ENCODE results near the gene ADRA2C. TPM values are rescaled to one million over a fixed set of nuclear protein-coding genes. Genes with fewer than 3 reads are reported as not detected.

The ADRA2C gene
- total and polyA plus RNA-seq, 2 experiments from 2014 or later, result 3.0 to 16.6 TPM

DNA sequence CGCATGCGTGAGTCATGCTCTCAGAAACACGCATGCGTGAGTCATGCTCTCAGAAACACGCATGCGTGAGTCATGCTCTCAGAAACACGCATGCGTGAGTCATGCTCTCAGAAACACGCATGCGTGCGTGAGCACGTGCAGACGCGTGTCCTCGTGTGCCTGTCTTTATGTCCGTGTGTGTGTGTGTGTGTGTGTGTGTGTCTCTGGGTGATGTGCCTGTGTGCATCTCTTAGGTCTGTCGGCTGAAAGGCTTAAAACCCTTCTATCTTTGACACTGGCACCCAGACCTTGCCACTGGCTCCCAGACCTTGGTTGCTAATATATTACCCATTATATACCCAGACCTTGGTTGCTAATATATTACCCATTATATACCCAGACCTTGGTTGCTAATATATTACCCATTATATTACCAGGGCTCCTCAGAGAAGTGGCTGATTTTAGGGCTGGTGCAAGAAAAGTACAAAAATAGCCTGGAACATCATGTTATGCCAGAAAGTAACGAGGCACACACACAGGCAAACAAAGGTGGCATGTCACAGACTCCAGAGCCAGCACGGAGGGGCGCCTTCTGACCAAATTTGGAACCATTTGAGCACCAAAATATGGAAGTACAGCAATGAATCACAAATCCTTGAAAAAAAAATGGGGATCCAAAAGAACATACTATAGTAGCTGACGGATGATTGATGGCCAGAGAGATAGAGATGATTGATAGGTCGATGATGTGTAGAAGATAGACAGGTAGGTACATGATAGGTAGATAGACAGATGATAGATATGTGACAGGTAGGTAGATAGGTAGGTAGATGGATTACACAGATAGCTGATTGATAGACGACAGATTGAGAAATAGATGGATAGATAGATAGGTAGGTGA is 19.2 kb upstream of the ADRA2C start (continued):
- TF ChIP-seq, protein P1, sequence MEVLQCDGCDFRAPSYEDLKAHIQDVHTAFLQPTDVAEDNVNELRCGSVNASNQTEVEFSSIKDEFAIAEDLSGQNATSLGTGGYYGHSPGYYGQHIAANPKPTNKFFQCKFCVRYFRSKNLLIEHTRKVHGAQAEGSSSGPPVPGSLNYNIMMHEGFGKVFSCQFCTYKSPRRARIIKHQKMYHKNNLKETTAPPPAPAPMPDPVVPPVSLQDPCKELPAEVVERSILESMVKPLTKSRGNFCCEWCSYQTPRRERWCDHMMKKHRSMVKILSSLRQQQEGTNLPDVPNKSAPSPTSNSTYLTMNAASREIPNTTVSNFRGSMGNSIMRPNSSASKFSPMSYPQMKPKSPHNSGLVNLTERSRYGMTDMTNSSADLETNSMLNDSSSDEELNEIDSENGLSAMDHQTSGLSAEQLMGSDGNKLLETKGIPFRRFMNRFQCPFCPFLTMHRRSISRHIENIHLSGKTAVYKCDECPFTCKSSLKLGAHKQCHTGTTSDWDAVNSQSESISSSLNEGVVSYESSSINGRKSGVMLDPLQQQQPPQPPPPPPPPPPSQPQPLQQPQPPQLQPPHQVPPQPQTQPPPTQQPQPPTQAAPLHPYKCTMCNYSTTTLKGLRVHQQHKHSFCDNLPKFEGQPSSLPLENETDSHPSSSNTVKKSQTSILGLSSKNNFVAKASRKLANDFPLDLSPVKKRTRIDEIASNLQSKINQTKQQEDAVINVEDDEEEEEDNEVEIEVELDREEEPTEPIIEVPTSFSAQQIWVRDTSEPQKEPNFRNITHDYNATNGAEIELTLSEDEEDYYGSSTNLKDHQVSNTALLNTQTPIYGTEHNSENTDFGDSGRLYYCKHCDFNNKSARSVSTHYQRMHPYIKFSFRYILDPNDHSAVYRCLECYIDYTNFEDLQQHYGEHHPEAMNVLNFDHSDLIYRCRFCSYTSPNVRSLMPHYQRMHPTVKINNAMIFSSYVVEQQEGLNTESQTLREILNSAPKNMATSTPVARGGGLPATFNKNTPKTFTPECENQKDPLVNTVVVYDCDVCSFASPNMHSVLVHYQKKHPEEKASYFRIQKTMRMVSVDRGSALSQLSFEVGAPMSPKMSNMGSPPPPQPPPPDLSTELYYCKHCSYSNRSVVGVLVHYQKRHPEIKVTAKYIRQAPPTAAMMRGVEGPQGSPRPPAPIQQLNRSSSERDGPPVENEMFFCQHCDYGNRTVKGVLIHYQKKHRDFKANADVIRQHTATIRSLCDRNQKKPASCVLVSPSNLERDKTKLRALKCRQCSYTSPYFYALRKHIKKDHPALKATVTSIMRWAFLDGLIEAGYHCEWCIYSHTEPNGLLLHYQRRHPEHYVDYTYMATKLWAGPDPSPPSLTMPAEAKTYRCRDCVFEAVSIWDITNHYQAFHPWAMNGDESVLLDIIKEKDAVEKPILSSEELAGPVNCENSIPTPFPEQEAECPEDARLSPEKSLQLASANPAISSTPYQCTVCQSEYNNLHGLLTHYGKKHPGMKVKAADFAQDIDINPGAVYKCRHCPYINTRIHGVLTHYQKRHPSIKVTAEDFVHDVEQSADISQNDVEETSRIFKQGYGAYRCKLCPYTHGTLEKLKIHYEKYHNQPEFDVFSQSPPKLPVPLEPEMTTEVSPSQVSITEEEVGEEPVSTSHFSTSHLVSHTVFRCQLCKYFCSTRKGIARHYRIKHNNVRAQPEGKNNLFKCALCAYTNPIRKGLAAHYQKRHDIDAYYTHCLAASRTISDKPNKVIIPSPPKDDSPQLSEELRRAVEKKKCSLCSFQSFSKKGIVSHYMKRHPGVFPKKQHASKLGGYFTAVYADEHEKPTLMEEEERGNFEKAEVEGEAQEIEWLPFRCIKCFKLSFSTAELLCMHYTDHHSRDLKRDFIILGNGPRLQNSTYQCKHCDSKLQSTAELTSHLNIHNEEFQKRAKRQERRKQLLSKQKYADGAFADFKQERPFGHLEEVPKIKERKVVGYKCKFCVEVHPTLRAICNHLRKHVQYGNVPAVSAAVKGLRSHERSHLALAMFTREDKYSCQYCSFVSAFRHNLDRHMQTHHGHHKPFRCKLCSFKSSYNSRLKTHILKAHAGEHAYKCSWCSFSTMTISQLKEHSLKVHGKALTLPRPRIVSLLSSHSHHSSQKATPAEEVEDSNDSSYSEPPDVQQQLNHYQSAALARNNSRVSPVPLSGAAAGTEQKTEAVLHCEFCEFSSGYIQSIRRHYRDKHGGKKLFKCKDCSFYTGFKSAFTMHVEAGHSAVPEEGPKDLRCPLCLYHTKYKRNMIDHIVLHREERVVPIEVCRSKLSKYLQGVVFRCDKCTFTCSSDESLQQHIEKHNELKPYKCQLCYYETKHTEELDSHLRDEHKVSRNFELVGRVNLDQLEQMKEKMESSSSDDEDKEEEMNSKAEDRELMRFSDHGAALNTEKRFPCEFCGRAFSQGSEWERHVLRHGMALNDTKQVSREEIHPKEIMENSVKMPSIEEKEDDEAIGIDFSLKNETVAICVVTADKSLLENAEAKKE (CRISPR knock-in tag; IDR thresholded peaks at IDR 0.05), result no peak
- TF ChIP-seq, protein P2, sequence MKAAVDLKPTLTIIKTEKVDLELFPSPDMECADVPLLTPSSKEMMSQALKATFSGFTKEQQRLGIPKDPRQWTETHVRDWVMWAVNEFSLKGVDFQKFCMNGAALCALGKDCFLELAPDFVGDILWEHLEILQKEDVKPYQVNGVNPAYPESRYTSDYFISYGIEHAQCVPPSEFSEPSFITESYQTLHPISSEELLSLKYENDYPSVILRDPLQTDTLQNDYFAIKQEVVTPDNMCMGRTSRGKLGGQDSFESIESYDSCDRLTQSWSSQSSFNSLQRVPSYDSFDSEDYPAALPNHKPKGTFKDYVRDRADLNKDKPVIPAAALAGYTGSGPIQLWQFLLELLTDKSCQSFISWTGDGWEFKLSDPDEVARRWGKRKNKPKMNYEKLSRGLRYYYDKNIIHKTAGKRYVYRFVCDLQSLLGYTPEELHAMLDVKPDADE (IDR thresholded peaks at IDR 0.05), result no peak
- no peak for TF ChIP-seq EZH2phosphoT487 (IDR thresholded peaks at IDR 0.05; ENCODE audit: unreplicated experiment)
- no peak for TF ChIP-seq NANOG (IDR thresholded peaks at IDR 0.05; ENCODE audit: borderline replicate concordance)

DNA sequence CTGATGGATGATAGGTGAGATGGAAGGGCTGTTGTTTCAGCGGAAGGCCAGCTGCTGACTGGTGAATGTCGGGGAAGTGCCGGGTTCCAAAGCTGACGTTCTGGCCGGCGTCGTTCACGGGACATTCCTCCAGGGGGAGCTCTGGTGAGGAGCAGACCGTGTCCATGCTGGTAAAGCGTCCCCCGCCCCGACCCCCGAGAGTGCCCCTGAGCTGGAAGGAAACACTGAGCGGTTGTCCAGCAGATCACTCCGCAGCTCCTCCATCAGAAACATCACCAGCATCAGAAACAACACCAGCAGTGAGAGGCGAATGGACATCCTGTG is 18.6 kb upstream of the ADRA2C start:
- peak; percentile 69 for ATAC-seq
- Mint-ChIP-seq H3K9me3 (peaks cover 6% of the 10 kb centered on the region; the same call in 2 of the 3 replicates), H3K4me1 (peaks cover 39% of the 10 kb centered on the region), H3K36me3 (ENCODE audit: low read depth) (no peaks in the 10 kb centered on the region), H3K27me3 (ENCODE audit: insufficient read depth, low read depth, poor library complexity) (peaks cover 19% of the 10 kb centered on the region), H3K27ac (no peak overlapping the region), H3K4me3 (no peak overlapping the region)
- Histone ChIP-seq H3K79me2 (replicated peaks; ENCODE audit: insufficient read depth) (no peaks in the 10 kb centered on the region), H3K4me3 (no peak overlapping the region), H3K36me3 (ENCODE audit: insufficient read depth) (no peaks in the 10 kb centered on the region), H3K4me2 (no peak overlapping the region), H3F3A (replicated peaks; ENCODE audit: low read depth) (0 out of 2 replicates have a peak, but pooled peaks cover 2% of the 10 kb centered on the region), H3K9me2 (ENCODE audit: insufficient read depth) (no peaks in the 10 kb centered on the region), H4K20me1 (replicated peaks; ENCODE audit: insufficient read depth) (no peaks in the 10 kb centered on the region), H3K27me3 (ENCODE audit: insufficient read depth) (no peaks in the 10 kb centered on the region), H3K4me1 (ENCODE audit: insufficient read depth) (peaks cover 15% of the 10 kb centered on the region), H3K27ac (ENCODE audit: low read depth) (no peak overlapping the region), H2AFZ (no peak overlapping the region)
- TF ChIP-seq POLR2AphosphoS5 (IDR thresholded peaks at IDR 0.05; ENCODE audit: low read depth) (no peak), EZH2phosphoT487 (IDR thresholded peaks at IDR 0.05; ENCODE audit: unreplicated experiment) (no peak), JUNB (IDR thresholded peaks at IDR 0.05; ENCODE audit: unreplicated experiment) (no peak), CREB1 (CRISPR knock-in tag; IDR thresholded peaks at IDR 0.05; ENCODE audit: low read depth) (no peak), EZH2 (IDR thresholded peaks at IDR 0.05; ENCODE audit: low read depth, unreplicated experiment) (no peak)
- TF ChIP-seq, protein P3, sequence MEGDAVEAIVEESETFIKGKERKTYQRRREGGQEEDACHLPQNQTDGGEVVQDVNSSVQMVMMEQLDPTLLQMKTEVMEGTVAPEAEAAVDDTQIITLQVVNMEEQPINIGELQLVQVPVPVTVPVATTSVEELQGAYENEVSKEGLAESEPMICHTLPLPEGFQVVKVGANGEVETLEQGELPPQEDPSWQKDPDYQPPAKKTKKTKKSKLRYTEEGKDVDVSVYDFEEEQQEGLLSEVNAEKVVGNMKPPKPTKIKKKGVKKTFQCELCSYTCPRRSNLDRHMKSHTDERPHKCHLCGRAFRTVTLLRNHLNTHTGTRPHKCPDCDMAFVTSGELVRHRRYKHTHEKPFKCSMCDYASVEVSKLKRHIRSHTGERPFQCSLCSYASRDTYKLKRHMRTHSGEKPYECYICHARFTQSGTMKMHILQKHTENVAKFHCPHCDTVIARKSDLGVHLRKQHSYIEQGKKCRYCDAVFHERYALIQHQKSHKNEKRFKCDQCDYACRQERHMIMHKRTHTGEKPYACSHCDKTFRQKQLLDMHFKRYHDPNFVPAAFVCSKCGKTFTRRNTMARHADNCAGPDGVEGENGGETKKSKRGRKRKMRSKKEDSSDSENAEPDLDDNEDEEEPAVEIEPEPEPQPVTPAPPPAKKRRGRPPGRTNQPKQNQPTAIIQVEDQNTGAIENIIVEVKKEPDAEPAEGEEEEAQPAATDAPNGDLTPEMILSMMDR (conservative IDR thresholded peaks at IDR 0.05; ENCODE audit: low read depth in 2 of 2), result peak; percentile 56 to 80
- peak; percentile 83 for DNase-seq (ENCODE audit: low spot score)

Measured in GM23338 (cell line).